H1 (cell line): ENCODE measurements around the gene MTAP. TPM values are rescaled to one million over a fixed set of nuclear protein-coding genes. Genes with fewer than 3 reads are reported as not detected.

Source experiments
- CTCF ChIA-PET: fragments of 300-600 bp; sonication (Branson Sonifier 250); formaldehyde crosslinking; loops from one replicate; lab custom pipeline; 2021; ENCODE audit not compliant: partially characterized antibody; lab: Charles Lee
- POLR2A ChIA-PET: fragments of 300-600 bp; sonication (Branson Sonifier 250); formaldehyde crosslinking; loops from one replicate; lab custom pipeline; 2021; ENCODE audit warnings: inconsistent platforms; ENCODE audit not compliant: partially characterized antibody; lab: Charles Lee
- DNase-seq, 2 experiments: peaks; one replicate each; pipeline versions ENCODE4 v3.0.0 to v3.0.0-alpha.2; 2010 to 2022; ENCODE audit warnings: low spot score in 2 of 2, low read depth in 1 of 2, mixed read lengths in 1 of 2
- FAIRE-seq: peaks from 2 replicates; lab custom pipeline; 2011; peaks lifted over from hg19 to GRCh38; lab: Jason Lieb, UNC
- H2AFZ ChIP-seq: 2 replicates; pipeline ENCODE4 v1.8.1; 2012; ENCODE audit warnings: low read length, inconsistent platforms
- H2AK5ac ChIP-seq: 2 replicates; pipeline ENCODE4 v1.6.1; 2013; ENCODE audit warnings: low read depth, low read length
- H2BK120ac ChIP-seq: replicated peaks from 2 replicates; pipeline ENCODE3; 2013; ENCODE audit warnings: low read depth, low read length, inconsistent platforms
- H2BK12ac ChIP-seq: 2 replicates; pipeline ENCODE4 v1.6.1; 2013; ENCODE audit warnings: low read depth, low read length
- H2BK15ac ChIP-seq: 2 replicates; pipeline ENCODE4 v1.6.1; 2013; ENCODE audit warnings: low read length
- H2BK20ac ChIP-seq: 2 replicates; pipeline ENCODE4 v1.6.1; 2013; ENCODE audit warnings: low read length
- H2BK5ac ChIP-seq: 2 replicates; pipeline ENCODE4 v1.6.1; 2013; ENCODE audit warnings: low read depth, low read length
- H3K14ac ChIP-seq: 2 replicates; pipeline ENCODE4 v1.6.1; 2013; ENCODE audit warnings: inconsistent platforms; ENCODE audit not compliant: insufficient read length
- H3K18ac ChIP-seq: 2 replicates; pipeline ENCODE4 v1.6.1; 2013; ENCODE audit warnings: low read length; ENCODE audit errors: extremely low read depth
- H3K23ac ChIP-seq: 2 replicates; pipeline ENCODE4 v1.6.1; 2013; ENCODE audit warnings: inconsistent platforms; ENCODE audit not compliant: insufficient read length
- H3K23me2 ChIP-seq: 2 replicates; pipeline ENCODE4 v1.6.1; 2013; ENCODE audit warnings: low read depth, low read length
- H3K27ac ChIP-seq: 2 replicates; pipeline ENCODE4 v1.6.1; 2011; ENCODE audit warnings: low read depth, low read length, inconsistent platforms
- H3K27me3 ChIP-seq, 4 experiments: replicated peaks in 1 of 4; 1 replicate in 1 of 4; 2 replicates in 3 of 4; pipeline versions ENCODE4 v1.6.1 to v1.8.1; 2011 to 2013; ENCODE audit warnings: low read length in 3 of 4, mild to moderate bottlenecking in 3 of 4, inconsistent platforms in 2 of 4, mixed read lengths in 2 of 4, moderate library complexity in 1 of 4; ENCODE audit not compliant: control insufficient read depth in 3 of 4, insufficient read depth in 3 of 4; ENCODE audit errors: extremely low read depth in 1 of 4
- H3K36me3 ChIP-seq, 4 experiments: 2 replicates each; pipeline versions ENCODE4 v1.6.1 to v1.8.1; 2011 to 2013; ENCODE audit warnings: mild to moderate bottlenecking in 4 of 4, low read length in 3 of 4, moderate library complexity in 2 of 4, control low read depth in 1 of 4, inconsistent platforms in 1 of 4; ENCODE audit not compliant: insufficient read depth in 4 of 4, control insufficient read depth in 2 of 4
- H3K4ac ChIP-seq: replicated peaks from 2 replicates; pipeline ENCODE3; 2013; ENCODE audit warnings: low read length, low read depth, mixed read lengths, inconsistent platforms; ENCODE audit not compliant: insufficient read length
- H3K4me1 ChIP-seq, 4 experiments: replicated peaks in 1 of 4; 1 replicate in 1 of 4; 2 replicates in 3 of 4; pipeline versions ENCODE4 v1.6.1 to v1.8.1; 2011 to 2013; ENCODE audit warnings: low read length in 3 of 4, inconsistent platforms in 2 of 4, mixed read lengths in 1 of 4; ENCODE audit not compliant: insufficient read depth in 4 of 4, control insufficient read depth in 3 of 4
- H3K4me2 ChIP-seq, 2 experiments: 2 replicates each; pipeline versions ENCODE4 v1.6.1 to v1.8.1; 2011 to 2013; ENCODE audit warnings: low read depth in 2 of 2, low read length in 2 of 2, control low read depth in 1 of 2, inconsistent platforms in 1 of 2, mild to moderate bottlenecking in 1 of 2; ENCODE audit not compliant: insufficient read depth in 1 of 2
- H3K4me3 ChIP-seq, 4 experiments: fragments of 200-600, 300-600 bp in 1 of 4; sonication (generic), shearing (Covaris generic), sonication (Bioruptor Twin) in 1 of 4; 2 replicates each; pipeline versions ENCODE4 v1.5.1 to v1.8.1; 2011 to 2016; ENCODE audit warnings: low read length in 4 of 4, low read depth in 3 of 4, control low read depth in 2 of 4, inconsistent platforms in 2 of 4, mild to moderate bottlenecking in 2 of 4, mixed read lengths in 1 of 4, moderate library complexity in 1 of 4; ENCODE audit not compliant: insufficient read depth in 2 of 4; ENCODE audit errors: extremely low read depth in 1 of 4
- H3K56ac ChIP-seq: replicated peaks from 2 replicates; pipeline ENCODE3; 2013; ENCODE audit warnings: low read depth, mild to moderate bottlenecking, mixed read lengths, low read length, inconsistent platforms; ENCODE audit not compliant: insufficient read length
- H3K79me1 ChIP-seq: 2 replicates; pipeline ENCODE4 v1.6.1; 2013; ENCODE audit warnings: low read depth, low read length, control low read depth
- H3K79me2 ChIP-seq, 2 experiments: 2 replicates each; pipeline versions ENCODE4 v1.6.1 to v1.8.1; 2012 to 2013; ENCODE audit warnings: low read length in 2 of 2, mild to moderate bottlenecking in 2 of 2, inconsistent platforms in 1 of 2; ENCODE audit not compliant: insufficient read depth in 2 of 2, control insufficient read depth in 1 of 2
- H3K9ac ChIP-seq, 4 experiments: replicated peaks in 1 of 4; 1 replicate in 1 of 4; 2 replicates in 3 of 4; pipeline versions ENCODE4 v1.6.1 to v1.8.1; 2011 to 2013; ENCODE audit warnings: low read depth in 3 of 4, low read length in 3 of 4, control low read depth in 2 of 4, mild to moderate bottlenecking in 2 of 4, moderate library complexity in 2 of 4, inconsistent platforms in 1 of 4; ENCODE audit errors: extremely low read depth in 1 of 4
- H3K9me3 ChIP-seq, 2 experiments: 2 replicates each; pipeline versions ENCODE4 v1.6.1 to v1.8.1; 2012 to 2013; ENCODE audit warnings: mild to moderate bottlenecking in 2 of 2, moderate library complexity in 2 of 2, control low read depth in 1 of 2, inconsistent platforms in 1 of 2, low read depth in 1 of 2, low read length in 1 of 2, mixed read lengths in 1 of 2; ENCODE audit not compliant: insufficient read depth in 2 of 2
- H4K20me1 ChIP-seq, 2 experiments: replicated peaks in 1 of 2; 2 replicates each; pipeline versions ENCODE3 to v1.8.1; 2011 to 2013; ENCODE audit warnings: inconsistent platforms in 2 of 2, low read length in 2 of 2, mild to moderate bottlenecking in 1 of 2; ENCODE audit not compliant: insufficient read depth in 2 of 2, control insufficient read depth in 1 of 2
- H4K5ac ChIP-seq: 2 replicates; pipeline ENCODE4 v1.6.1; 2013; ENCODE audit warnings: low read length, low read depth, mixed read lengths, inconsistent platforms; ENCODE audit not compliant: insufficient read length
- H4K8ac ChIP-seq: 2 replicates; pipeline ENCODE4 v1.8.0; 2013; ENCODE audit warnings: mild to moderate bottlenecking, moderate library complexity, low read length, inconsistent platforms; ENCODE audit not compliant: insufficient read depth; ENCODE audit errors: extremely low read depth
- H4K91ac ChIP-seq: replicated peaks from 2 replicates; pipeline ENCODE3; 2013; ENCODE audit warnings: low read length, mixed read lengths, inconsistent platforms; ENCODE audit not compliant: insufficient read length
- RAD21 ChIP-seq, 2 experiments: IDR thresholded peaks in 1 of 2; conservative IDR thresholded peaks in 1 of 2; 2 replicates each; pipeline ENCODE4 v1.6.1; 2011; ENCODE audit warnings: low read depth in 2 of 2, low read length in 2 of 2, improper control_type of control experiment in 1 of 2, inconsistent platforms in 1 of 2, mild to moderate bottlenecking in 1 of 2, moderate library complexity in 1 of 2
- ZNF274 ChIP-seq: IDR thresholded peaks from 2 replicates; pipeline ENCODE4 v1.7.0; 2012; ENCODE audit warnings: low read length, borderline replicate concordance; ENCODE audit errors: extremely low read depth
- WGBS, 2 experiments: shearing (Covaris generic) in 1 of 2; methylation state at CpG; one replicate each; pipeline versions ENCODE4 v1.1.6 to v1.1.7; 2013 to 2015; ENCODE audit warnings: low lambda C conversion rate in 2 of 2, mixed read lengths in 2 of 2, inconsistent platforms in 1 of 2, low coverage in 1 of 2, missing lambda C conversion rate in 1 of 2; ENCODE audit not compliant: insufficient replicate concordance in 2 of 2, insufficient coverage in 1 of 2, insufficient read length in 1 of 2; ENCODE audit errors: extremely low coverage in 1 of 2, missing lambda C conversion rate in 1 of 2; 5-methylcytosine and 5-hydroxymethylcytosine counted together
- polyA plus RNA-seq, 7 experiments: library from polyadenylated mRNA; depleted of rRNA in 3 of 7; stranded (reverse) in 5 of 7; unstranded in 2 of 7; fragments of >200 nt in 5 of 7; fragments of 200-250 nt in 2 of 7; gene quantifications; 1 replicate in 5 of 7; 2 replicates in 1 of 7; 4 replicates in 1 of 7; pipeline versions ENCODE4 v1.2.1 to v1.2.3, GENCODE V29; 2011 to 2013; ENCODE audit warnings: missing spikeins in 2 of 7, mixed read lengths in 2 of 7
- total RNA-seq: library from RNA; stranded (reverse); fragmentation: NEBNext Ultra II Directional; extraction: Animal tissue kit (Norgen Biotek cat#: 25700); gene quantifications from 2 replicates; pipeline ENCODE4 v1.2.1, GENCODE V29; 2021

MTAP gene
- total and polyA plus RNA-seq, 2 of the 8 experiments (the other 6 are each of a cell fraction or from before 2014, with no cell fraction given): 16.4 to 100 TPM

DNA sequence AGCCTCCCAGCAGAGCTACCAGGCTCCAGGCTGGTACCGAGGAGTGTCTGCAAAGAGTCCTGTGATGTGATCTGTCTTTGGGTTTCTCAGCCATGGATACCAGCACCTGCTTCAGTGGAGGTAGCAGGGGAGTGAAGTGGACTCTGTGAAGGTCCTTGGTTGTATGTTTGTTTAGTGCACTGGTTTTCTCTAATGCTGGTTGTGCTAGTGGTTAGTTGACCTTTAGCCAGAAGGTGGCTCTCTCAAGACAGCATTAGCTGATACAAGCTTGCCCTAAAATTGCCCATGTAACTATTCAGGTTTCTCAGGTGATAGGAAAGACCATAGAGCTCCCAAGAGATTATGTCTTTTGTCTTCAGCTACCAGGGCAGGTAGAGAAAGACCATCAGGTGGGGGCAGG is 87.2 kb downstream of the MTAP start:
- Histone ChIP-seq H4K5ac (no peak overlapping the region), H3K4me1 (no peaks in the 10 kb centered on the region), H2BK5ac (no peak overlapping the region), H3K23ac (no peak overlapping the region), H2AFZ (no peak overlapping the region), H4K8ac (no peak overlapping the region), H2BK20ac (no peak overlapping the region), H3K4me2 (no peak overlapping the region), H3K4me3 (no peak overlapping the region), H2BK120ac (no peak overlapping the region), H3K56ac (no peak overlapping the region), H3K4ac (no peak overlapping the region), H3K18ac (no peak overlapping the region), H3K79me2 (no peaks in the 10 kb centered on the region), H3K36me3 (peaks cover 0 to 12% (median 4%) of the 10 kb centered on the region in 4 experiments; a peak in 3 of 8 replicates), H4K91ac (no peak overlapping the region), H4K20me1 (no peaks in the 10 kb centered on the region), H3K9me3 (peaks cover 14 to 29% of the 10 kb centered on the region in 2 experiments; a peak in 3 of 4 replicates), H3K79me1 (no peaks in the 10 kb centered on the region), H3K27me3 (no peaks in the 10 kb centered on the region), H2AK5ac (no peak overlapping the region), H3K14ac (no peak overlapping the region), H2BK15ac (no peak overlapping the region), H3K27ac (no peak overlapping the region), H3K9ac (no peak overlapping the region), H3K23me2 (no peaks in the 10 kb centered on the region; the same call in 1 of the 2 replicates), H2BK12ac (no peak overlapping the region)
- POLR2A ChIA-PET: no interaction called here
- TF ChIP-seq RAD21 (IDR thresholded peaks at IDR 0.05 in 1 of 2, conservative IDR thresholded peaks at IDR 0.05 in 1 of 2; ENCODE audit: low read depth in 2 of 2, low read length in 2 of 2): peak in 1 of 2 experiments; percentile 5; a peak in 1 of 4 replicates
- TF ChIP-seq ZNF274: no peak
- WGBS, 2 experiments: 91% methylated on average over 1 of the region's 1 CpG; no CpG with 5 or more reads in 1 of the 2 experiments
- CTCF ChIA-PET: interaction anchor here (1.4 to 1.6 kb wide), 2 partner anchors 14 to 15 kb away, joined by 3 read pairs; no protein-coding TSS in a partner anchor
- DNase-seq (no peak), FAIRE-seq (no peak)
